ENCODE measurements around the gene NACC2.
A peak's percentile ranks its signal among the peaks of the same experiment; 100 is the strongest.

The NACC2 gene

GRCh38 chr9:136091582-136092352, 3.3 kb downstream of the NACC2 start:
- peak in 1 of 5 donors; percentile 2 for DNase-seq

GRCh38 chr9:136090768-136091581, 4.1 kb downstream of the NACC2 start:
- no peak for DNase-seq

- DNase-seq = no peak
Measured at GRCh38 chr9:136090056-136090735, 4.9 kb downstream of the NACC2 start.

- no peak for DNase-seq
Measured at GRCh38 chr9:136089697-136090045, 5.4 kb downstream of the NACC2 start.

GRCh38 chr9:136088939-136089696, 6.0 kb downstream of the NACC2 start:
- no peak for DNase-seq

- no peak for DNase-seq
Measured at GRCh38 chr9:136088481-136088938, 6.6 kb downstream of the NACC2 start.

- DNase-seq = no peak
Measured at GRCh38 chr9:136087741-136088480, 7.2 kb downstream of the NACC2 start.

GRCh38 chr9:136086951-136087740, 7.9 kb downstream of the NACC2 start:
- no peak for DNase-seq

- no peak for DNase-seq
Measured at GRCh38 chr9:136086213-136086881, 8.7 kb downstream of the NACC2 start.

- DNase-seq = no peak
Measured at GRCh38 chr9:136085815-136086212, 9.3 kb downstream of the NACC2 start.

- DNase-seq = no peak
Measured at GRCh38 chr9:136084063-136084944, 10.8 kb downstream of the NACC2 start.

- DNase-seq = no peak
Measured at GRCh38 chr9:136083558-136084062, 11.5 kb downstream of the NACC2 start.

GRCh38 chr9:136082496-136083361, 12.4 kb downstream of the NACC2 start:
- no peak for DNase-seq

- DNase-seq = no peak
Measured at GRCh38 chr9:136081826-136082495, 13.1 kb downstream of the NACC2 start.

GRCh38 chr9:136081113-136081825, 13.8 kb downstream of the NACC2 start:
- DNase-seq = no peak

- DNase-seq = no peak
Measured at GRCh38 chr9:136080716-136081112, 14.4 kb downstream of the NACC2 start.

GRCh38 chr9:136079916-136080246, 15.2 kb downstream of the NACC2 start:
- no peak for DNase-seq
